ENCODE measurements around the gene TMBIM6. TPM values are rescaled to one million over a fixed set of nuclear protein-coding genes. Genes with fewer than 3 reads are reported as not detected.

The TMBIM6 gene
- total and polyA plus RNA-seq, 9 of the 15 experiments (the other 6 are each of a cell fraction or from before 2014, with no cell fraction given): 147 to 1,288 (median 352) TPM

DNA sequence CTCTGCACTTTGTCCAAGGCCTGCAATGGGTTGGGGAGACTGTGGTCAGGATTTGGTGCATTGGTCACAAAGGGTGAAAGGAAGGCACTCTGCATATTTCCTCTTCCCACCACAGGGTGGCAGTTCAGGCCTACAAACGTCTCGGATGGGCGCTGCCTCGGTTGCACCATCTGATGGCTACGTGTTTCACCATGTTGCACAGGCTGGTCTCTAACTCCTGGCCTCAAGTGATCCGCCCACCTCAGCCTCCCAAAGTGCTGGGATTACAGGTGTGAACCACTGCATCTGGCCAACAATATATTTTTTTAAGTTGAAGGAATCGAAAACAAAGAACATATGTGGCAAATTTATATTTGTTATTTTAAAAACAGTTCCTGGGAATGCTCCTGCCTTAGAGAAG, 35.1 kb downstream of the TMBIM6 start (continued):
- TF ChIP-seq, protein P1, sequence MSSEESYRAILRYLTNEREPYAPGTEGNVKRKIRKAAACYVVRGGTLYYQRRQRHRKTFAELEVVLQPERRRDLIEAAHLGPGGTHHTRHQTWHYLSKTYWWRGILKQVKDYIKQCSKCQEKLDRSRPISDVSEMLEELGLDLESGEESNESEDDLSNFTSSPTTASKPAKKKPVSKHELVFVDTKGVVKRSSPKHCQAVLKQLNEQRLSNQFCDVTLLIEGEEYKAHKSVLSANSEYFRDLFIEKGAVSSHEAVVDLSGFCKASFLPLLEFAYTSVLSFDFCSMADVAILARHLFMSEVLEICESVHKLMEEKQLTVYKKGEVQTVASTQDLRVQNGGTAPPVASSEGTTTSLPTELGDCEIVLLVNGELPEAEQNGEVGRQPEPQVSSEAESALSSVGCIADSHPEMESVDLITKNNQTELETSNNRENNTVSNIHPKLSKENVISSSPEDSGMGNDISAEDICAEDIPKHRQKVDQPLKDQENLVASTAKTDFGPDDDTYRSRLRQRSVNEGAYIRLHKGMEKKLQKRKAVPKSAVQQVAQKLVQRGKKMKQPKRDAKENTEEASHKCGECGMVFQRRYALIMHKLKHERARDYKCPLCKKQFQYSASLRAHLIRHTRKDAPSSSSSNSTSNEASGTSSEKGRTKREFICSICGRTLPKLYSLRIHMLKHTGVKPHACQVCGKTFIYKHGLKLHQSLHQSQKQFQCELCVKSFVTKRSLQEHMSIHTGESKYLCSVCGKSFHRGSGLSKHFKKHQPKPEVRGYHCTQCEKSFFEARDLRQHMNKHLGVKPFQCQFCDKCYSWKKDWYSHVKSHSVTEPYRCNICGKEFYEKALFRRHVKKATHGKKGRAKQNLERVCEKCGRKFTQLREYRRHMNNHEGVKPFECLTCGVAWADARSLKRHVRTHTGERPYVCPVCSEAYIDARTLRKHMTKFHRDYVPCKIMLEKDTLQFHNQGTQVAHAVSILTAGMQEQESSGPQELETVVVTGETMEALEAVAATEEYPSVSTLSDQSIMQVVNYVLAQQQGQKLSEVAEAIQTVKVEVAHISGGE (CRISPR knock-in tag; IDR thresholded peaks at IDR 0.05): no peak
- TF ChIP-seq MCM5 (IDR thresholded peaks at IDR 0.05; ENCODE audit: low read depth) (no peak), ZNF445 (CRISPR knock-in tag; IDR thresholded peaks at IDR 0.05; ENCODE audit: low read depth) (no peak), SNIP1 (IDR thresholded peaks at IDR 0.05; ENCODE audit: low read depth) (no peak), MAZ (CRISPR knock-in tag; conservative IDR thresholded peaks at IDR 0.05 in 1 of 2, IDR thresholded peaks at IDR 0.05 in 1 of 2) (peak in 1 of 2 experiments; percentile 52; a peak in 1 of 4 replicates), CEBPB (tag; IDR thresholded peaks at IDR 0.05) (peak; percentile 91), TRIM28 (IDR thresholded peaks at IDR 0.05) (no peak), ZNF282 (CRISPR knock-in tag; IDR thresholded peaks at IDR 0.05) (no peak), TRIM24 (IDR thresholded peaks at IDR 0.05) (peak; percentile 44; a peak in 2 of 4 replicates), NCOA2 (IDR thresholded peaks at IDR 0.05; ENCODE audit: partially characterized antibody in 2 of 2) (no peak), EP400 (IDR thresholded peaks at IDR 0.05) (peak; percentile 67), RBM39 (optimal IDR thresholded peaks at IDR 0.05; ENCODE audit: low read depth, low read length) (no peak), ARID2 (IDR thresholded peaks at IDR 0.05) (peak; percentile 31; the same call in 1 of the 2 replicates), NFE2 (IDR thresholded peaks at IDR 0.05; ENCODE audit: low read depth) (no peak), NRF1 (conservative IDR thresholded peaks at IDR 0.05 in 1 of 2, IDR thresholded peaks at IDR 0.05 in 1 of 2) (no peak), RAD51 (IDR thresholded peaks at IDR 0.05; ENCODE audit: borderline replicate concordance, low read depth) (no peak), MAFG (tag; conservative IDR thresholded peaks at IDR 0.05) (no peak), ZBTB2 (IDR thresholded peaks at IDR 0.05) (no peak), CXXC5 (CRISPR knock-in tag; IDR thresholded peaks at IDR 0.05) (peak; percentile 55), NR2F6 (CRISPR knock-in tag; IDR thresholded peaks at IDR 0.05) (no peak), ZNF699 (CRISPR knock-in tag; IDR thresholded peaks at IDR 0.05; ENCODE audit: insufficient replicate concordance) (no peak)
- TF ChIP-seq, protein P2, sequence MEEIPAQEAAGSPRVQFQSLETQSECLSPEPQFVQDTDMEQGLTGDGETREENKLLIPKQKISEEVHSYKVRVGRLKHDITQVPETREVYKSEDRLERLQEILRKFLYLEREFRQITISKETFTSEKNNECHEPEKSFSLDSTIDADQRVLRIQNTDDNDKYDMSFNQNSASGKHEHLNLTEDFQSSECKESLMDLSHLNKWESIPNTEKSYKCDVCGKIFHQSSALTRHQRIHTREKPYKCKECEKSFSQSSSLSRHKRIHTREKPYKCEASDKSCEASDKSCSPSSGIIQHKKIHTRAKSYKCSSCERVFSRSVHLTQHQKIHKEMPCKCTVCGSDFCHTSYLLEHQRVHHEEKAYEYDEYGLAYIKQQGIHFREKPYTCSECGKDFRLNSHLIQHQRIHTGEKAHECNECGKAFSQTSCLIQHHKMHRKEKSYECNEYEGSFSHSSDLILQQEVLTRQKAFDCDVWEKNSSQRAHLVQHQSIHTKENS (CRISPR knock-in tag; IDR thresholded peaks at IDR 0.05): no peak
- TF ChIP-seq, protein P3, sequence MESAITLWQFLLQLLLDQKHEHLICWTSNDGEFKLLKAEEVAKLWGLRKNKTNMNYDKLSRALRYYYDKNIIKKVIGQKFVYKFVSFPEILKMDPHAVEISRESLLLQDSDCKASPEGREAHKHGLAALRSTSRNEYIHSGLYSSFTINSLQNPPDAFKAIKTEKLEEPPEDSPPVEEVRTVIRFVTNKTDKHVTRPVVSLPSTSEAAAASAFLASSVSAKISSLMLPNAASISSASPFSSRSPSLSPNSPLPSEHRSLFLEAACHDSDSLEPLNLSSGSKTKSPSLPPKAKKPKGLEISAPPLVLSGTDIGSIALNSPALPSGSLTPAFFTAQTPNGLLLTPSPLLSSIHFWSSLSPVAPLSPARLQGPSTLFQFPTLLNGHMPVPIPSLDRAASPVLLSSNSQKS (CRISPR knock-in tag; IDR thresholded peaks at IDR 0.05): no peak

Data from K562 (cell line).